CD1c-positive myeloid dendritic cell (primary cell): Measurements from ENCODE around the gene SLC27A4.
A peak's percentile ranks its signal among the peaks of the same experiment; 100 is the strongest.

ENCODE experiments used
- DNase-seq: peaks from one replicate; pipeline ENCODE4 v3.0.0-alpha.2; 2016; ENCODE audit errors: extremely low spot score

Gene SLC27A4

GRCh38 chr9:128339761-128340690 is at the start of gene SLC27A4:
TSS of gene SLC27A4 (plus strand) at chr9:128340527. CDS start at chr9:128343133, 2,606 bp downstream.
- peak; percentile 87 for DNase-seq

GRCh38 chr9:128292009-128292408 is 48.3 kb upstream of the SLC27A4 start:
- no peak for DNase-seq

- no peak for DNase-seq
Observed at GRCh38 chr9:128293091-128293490, 47.2 kb upstream of the SLC27A4 start.

GRCh38 chr9:128294142-128294541 is 46.2 kb upstream of the SLC27A4 start:
- DNase-seq, result no peak

- no peak for DNase-seq
Observed at GRCh38 chr9:128296340-128297220, 43.7 kb upstream of the SLC27A4 start.

- no peak for DNase-seq
Observed at GRCh38 chr9:128297221-128297773, 43.0 kb upstream of the SLC27A4 start.

- DNase-seq, result no peak
Observed at GRCh38 chr9:128298535-128299482, 41.5 kb upstream of the SLC27A4 start.

- DNase-seq, result peak; percentile 2
Observed at GRCh38 chr9:128304136-128304970, 36.0 kb upstream of the SLC27A4 start.

GRCh38 chr9:128304971-128305288 is 35.4 kb upstream of the SLC27A4 start:
- DNase-seq, result no peak

- DNase-seq, result no peak
Observed at GRCh38 chr9:128309551-128309950, 30.8 kb upstream of the SLC27A4 start.

GRCh38 chr9:128310461-128310860 is 29.9 kb upstream of the SLC27A4 start:
- DNase-seq, result no peak

- no peak for DNase-seq
Observed at GRCh38 chr9:128314697-128315096, 25.6 kb upstream of the SLC27A4 start.

GRCh38 chr9:128316421-128316820 is 23.9 kb upstream of the SLC27A4 start:
- DNase-seq, result no peak

- no peak for DNase-seq
Observed at GRCh38 chr9:128317629-128318028, 22.7 kb upstream of the SLC27A4 start.

- DNase-seq, result no peak
Observed at GRCh38 chr9:128321343-128321742, 19.0 kb upstream of the SLC27A4 start.

- DNase-seq, result peak; percentile 2
Observed at GRCh38 chr9:128321879-128322403, 18.4 kb upstream of the SLC27A4 start.

- DNase-seq, result peak; percentile 97
Observed at GRCh38 chr9:128322404-128323211, 17.7 kb upstream of the SLC27A4 start, which contains the start of the genes COQ4 and TRUB2. TSS of gene COQ4 (plus strand) at chr9:128322839. CDS start at chr9:128322859, 20 bp downstream. TSS of gene TRUB2 (minus strand) at chr9:128322447. CDS start at chr9:128322408, 39 bp downstream.

- no peak for DNase-seq
Observed at GRCh38 chr9:128323212-128323730, 17.1 kb upstream of the SLC27A4 start.

- peak; percentile 12 for DNase-seq
Observed at GRCh38 chr9:128323791-128324190, 16.5 kb upstream of the SLC27A4 start.
